HL-60/S4 treated with retinoic acid at 250 ng/mL for 4 days and 3 days (cell line): ENCODE data around the gene RFX1.
"Not testable (repeated sequence)": the region's sequence is repeated elsewhere in the genome, so short reads cannot be mapped to it uniquely, and the experiment has no call there.

ENCODE experiments used
- in situ Hi-C: fragments of 300-500 bp; cut with MboI; formaldehyde crosslinking; loops from 2 replicates; pipeline ENCODE4 v1.7.0; 2022; ENCODE audit warnings: low sequenced_read_pairs

RFX1 gene

DNA sequence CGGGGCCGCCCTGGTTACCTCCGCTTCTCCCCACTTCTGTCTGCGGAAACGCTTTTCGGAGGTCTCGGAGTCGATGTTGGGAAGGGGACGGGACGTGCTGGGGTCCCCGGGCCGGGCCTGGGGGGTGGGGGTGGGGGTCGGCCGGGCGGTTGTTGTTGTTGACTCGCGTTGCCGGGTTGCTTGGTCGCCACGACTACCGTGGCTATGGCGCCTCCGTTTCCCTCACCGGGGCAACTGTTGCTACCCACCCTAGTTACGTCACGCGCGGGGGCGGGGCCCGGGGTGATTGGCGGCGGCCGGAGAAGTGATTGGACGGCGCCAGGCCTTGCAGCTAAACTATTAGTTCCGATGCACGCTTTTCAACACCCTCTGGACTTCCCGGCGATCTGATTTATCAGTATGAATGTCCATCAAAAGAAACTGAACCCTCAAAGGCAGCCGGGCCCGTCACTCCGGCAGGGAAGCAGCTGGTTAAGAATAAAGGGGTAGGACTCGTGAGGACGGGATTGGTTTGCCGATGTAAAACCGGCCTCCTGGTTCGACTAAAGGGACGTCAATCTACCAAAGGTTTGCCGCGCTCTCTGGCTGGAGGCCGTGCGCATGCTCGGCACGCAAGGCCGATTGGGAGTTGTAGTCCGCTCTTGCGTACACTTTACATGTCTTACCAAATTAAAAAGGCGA, at the start of gene RFX1:
Gene RFX1, minus strand, starts transcription at position 236 of the 681 bp plus-strand sequence. CDS start 12,477 bp downstream, outside the sequence.
- in situ Hi-C loops, result no loop called here

- in situ Hi-C loops, result loop anchor here (25.0 kb wide), 2 partner anchors 168 to 443 kb away; partner anchors contain the start of gene NANOS3
These were observed 49.3 kb upstream of the RFX1 start for GRCh38 chr19:14055396-14055795.

DNA sequence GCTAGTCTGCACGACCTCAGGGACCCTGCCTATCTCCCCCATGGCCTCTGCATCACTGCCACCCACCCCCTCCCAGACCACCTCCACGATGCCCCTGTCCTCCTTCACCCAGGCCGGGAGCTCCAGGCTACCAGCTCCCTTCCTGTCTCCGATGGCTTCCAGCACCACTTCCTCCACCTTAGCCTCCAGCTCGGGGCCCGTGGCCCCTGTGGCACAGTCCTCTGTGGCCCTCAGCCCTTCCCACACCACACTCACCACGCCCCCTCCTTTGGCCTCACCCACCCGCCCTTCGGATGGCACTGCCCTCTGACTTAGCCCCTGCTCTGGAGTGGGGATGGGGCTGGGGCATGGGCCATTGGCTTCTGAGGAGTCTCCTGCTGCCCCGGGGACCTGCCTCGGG, 48.6 kb upstream of the RFX1 start:
- in situ Hi-C loops, result loop anchor here (25.0 kb wide), 2 partner anchors 167 to 442 kb away; partner anchors contain the start of gene NANOS3

DNA sequence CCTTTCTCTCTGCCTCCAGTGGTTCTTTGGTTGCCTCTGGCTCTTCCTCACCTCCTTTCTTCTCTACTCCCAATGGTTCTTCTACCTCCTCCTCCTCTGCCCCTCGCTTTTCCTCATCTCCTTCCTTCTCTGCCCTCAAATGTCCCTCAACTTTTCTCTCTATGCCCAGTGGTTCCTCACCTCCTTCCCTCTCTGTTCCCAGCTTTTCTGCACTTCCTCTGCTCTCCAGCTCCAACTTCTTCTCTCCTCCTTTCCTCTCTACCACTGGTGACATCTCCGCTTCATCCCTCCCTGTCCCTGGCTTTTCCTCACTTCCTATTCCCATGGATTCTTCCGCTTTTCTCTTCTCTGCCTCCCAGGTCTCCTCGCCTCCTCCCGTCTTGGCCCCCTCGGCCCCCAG, 48.0 kb upstream of the RFX1 start:
- in situ Hi-C loops, result loop anchor here (25.0 kb wide), 2 partner anchors 167 to 442 kb away; partner anchors contain the start of gene NANOS3

DNA sequence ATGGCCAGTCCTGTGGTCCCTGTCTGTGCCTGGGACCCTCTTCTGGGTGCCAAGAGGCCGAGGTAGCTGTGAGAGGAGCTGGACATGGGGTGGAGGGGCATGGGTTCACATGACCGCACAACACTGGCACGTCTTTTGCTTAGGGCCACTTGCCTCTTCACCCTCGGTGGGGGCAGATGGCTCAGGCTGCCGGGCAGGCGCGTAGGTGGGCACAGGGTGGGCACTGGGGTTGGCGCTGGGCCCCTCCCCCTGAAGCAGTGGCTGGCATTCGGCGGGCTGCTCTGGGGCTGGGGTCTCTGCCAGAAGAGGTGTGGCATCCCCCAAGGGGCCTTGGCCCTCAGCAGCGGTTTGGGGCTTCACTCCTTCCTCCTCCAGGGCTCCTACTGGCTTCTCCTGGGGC, 47.4 kb upstream of the RFX1 start:
- in situ Hi-C loops, result loop anchor here (25.0 kb wide), 2 partner anchors 166 to 441 kb away; partner anchors contain the start of gene NANOS3

GRCh38 chr19:14053032-14053431, 46.9 kb upstream of the RFX1 start:
- in situ Hi-C loops, result loop anchor here (25.0 kb wide), 2 partner anchors 166 to 441 kb away; partner anchors contain the start of gene NANOS3

DNA sequence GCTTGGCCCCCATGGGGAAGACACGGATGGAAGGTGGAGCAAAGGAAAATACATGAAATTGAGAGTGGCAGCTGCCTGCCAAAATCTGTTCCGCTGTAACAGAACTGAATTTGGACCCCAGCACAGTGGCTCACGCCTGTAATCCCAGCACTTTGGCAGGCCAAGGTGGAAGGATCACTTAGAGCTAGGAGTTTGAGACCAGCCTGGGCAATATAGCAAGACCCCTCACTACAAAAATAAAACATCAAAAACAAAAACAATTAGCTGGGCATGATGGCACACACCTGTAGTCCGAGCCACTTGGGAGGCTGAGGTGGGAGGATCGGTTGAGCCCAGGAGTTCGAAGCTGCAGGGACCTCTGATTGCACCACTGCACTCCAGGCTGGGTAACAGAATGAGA, 46.4 kb upstream of the RFX1 start:
- in situ Hi-C loops, result loop anchor here (25.0 kb wide), 2 partner anchors 165 to 440 kb away; partner anchors contain the start of gene NANOS3

- in situ Hi-C loops, result loop anchor here (25.0 kb wide), 2 partner anchors 165 to 440 kb away; partner anchors contain the start of gene NANOS3
These were observed 45.9 kb upstream of the RFX1 start for GRCh38 chr19:14051980-14052379.

- in situ Hi-C loops, result loop anchor here (25.0 kb wide), 2 partner anchors 164 to 439 kb away; partner anchors contain the start of gene NANOS3
These were observed 44.8 kb upstream of the RFX1 start for GRCh38 chr19:14050961-14051360.

GRCh38 chr19:14050512-14050911, 44.4 kb upstream of the RFX1 start:
- in situ Hi-C loops, result loop anchor here (25.0 kb wide), 2 partner anchors 163 to 438 kb away; partner anchors contain the start of gene NANOS3

- in situ Hi-C loops, result no loop called here
These were observed 42.5 kb upstream of the RFX1 start for GRCh38 chr19:14048443-14049153.

DNA sequence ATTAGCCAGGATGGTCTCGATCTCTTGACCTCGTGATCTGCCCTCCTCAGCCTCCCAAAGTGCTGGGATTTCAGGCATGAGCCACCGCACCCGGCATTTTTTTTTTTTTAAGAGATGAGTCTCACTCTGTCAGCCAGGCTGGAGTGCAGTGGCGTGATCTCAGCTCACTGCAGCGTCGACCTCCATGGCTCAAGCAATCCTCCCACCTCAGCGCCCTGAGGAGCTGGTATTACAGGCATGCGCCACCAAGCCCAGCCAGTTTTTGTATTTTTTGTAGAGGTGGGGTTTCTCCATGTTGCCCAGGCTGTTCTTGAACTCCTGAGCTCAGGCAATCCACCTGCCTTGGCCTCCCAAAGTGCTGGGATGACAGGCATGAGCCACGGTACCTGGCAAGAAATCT, 41.7 kb upstream of the RFX1 start:
- in situ Hi-C loops, result not testable (repeated sequence)

- in situ Hi-C loops, result not testable (repeated sequence)
These were observed 36.8 kb upstream of the RFX1 start for GRCh38 chr19:14042659-14043608.

GRCh38 chr19:14039181-14039580, 33.1 kb upstream of the RFX1 start:
- in situ Hi-C loops, result no loop called here

DNA sequence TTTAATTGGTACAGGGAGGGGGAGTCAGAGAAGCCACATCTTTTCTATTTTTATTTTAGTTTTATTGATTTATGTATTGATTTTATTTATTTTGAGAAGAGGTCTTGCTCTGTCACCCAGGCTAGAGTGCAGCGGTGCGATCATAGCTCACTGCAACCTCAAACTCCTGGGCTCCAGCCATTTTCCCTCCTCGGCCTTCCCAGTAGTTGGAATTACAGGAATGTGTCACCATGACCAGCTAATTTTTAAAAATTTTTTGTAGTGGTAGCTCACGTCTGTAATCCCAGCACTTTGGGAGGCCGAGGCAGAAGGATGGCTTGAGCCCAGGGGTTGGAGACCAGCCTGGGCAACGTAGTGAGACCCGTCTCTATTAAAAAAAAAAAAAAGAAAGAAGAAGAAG, 29.6 kb upstream of the RFX1 start:
- in situ Hi-C loops, result no loop called here

- in situ Hi-C loops, result not testable (repeated sequence)
These were observed 29.0 kb upstream of the RFX1 start for GRCh38 chr19:14035159-14035558.

- in situ Hi-C loops, result no loop called here
These were observed 27.8 kb upstream of the RFX1 start for GRCh38 chr19:14033946-14034345.

GRCh38 chr19:14031719-14032480, 25.8 kb upstream of the RFX1 start, which contains the start of gene IL27RA:
IL27RA (plus strand) TSS chr19:14031762; CDS start chr19:14031873, 111 bp downstream.
- in situ Hi-C loops, result no loop called here

DNA sequence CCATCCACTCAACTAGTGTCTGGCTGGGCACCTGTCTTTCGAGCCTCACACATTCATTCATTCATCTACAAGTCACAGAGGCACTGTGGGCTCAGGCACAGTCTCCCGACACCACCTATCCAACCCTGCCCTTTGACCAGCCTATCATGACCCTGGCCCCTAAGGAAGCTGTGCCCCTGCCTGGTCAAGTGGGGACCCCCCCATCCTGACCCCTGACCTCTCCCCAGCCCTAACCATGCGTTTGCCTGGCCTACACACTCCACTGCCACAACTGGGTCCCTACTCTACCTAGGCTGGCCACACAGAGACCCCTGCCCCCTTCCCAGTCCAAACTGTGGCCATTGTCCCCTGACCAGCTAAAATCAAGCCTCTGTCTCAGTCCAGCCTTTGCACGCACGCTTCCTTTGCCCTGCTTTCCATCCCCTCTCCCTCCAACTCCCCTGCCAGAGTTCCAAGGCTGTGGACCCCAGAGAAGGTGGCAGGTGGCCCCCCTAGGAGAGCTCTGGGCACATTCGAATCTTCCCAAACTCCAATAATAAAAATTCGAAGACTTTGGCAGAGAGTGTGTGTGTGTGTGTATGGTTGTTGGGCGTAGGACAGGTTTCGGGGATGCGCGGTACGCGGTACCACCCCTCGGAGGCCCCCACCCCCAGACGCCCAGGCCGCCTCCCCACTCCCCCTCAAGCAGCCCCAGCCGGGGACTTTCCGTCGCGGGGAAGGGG, 25.0 kb upstream of the RFX1 start:
- in situ Hi-C loops, result no loop called here
